Tibial nerve (tissue), 4 donors: ENCODE measurements around the gene SPATA31C2. TPM values are rescaled to one million over a fixed set of nuclear protein-coding genes. Genes with fewer than 3 reads are reported as not detected.

Source experiments
- DNase-seq, 2 donors: peaks; one replicate each; pipeline ENCODE4 v3.0.0-alpha.2; 2019; ENCODE audit warnings: low spot score in 2 of 2
- H3K27ac ChIP-seq, 4 donors: fragments of 200-600 bp; sonication (generic) in 3 of 4; one replicate each; pipeline ENCODE4 v1.5.1; 2017 to 2019; ENCODE audit warnings: mild to moderate bottlenecking in 1 of 4
- H3K27me3 ChIP-seq, 2 donors: fragments of 200-600 bp; sonication (generic) in 1 of 2; one replicate each; pipeline versions ENCODE4 v1.5.1 to v1.6.0; 2017 to 2019
- H3K36me3 ChIP-seq, 3 donors: fragments of 200-600 bp; sonication (generic); one replicate each; pipeline ENCODE4 v1.5.1; 2018 to 2019
- H3K4me1 ChIP-seq, 4 donors: fragments of 200-600 bp; sonication (generic) in 3 of 4; one replicate each; pipeline ENCODE4 v1.5.1; 2017 to 2019
- H3K4me3 ChIP-seq, 4 donors: fragments of 200-600 bp; sonication (generic) in 3 of 4; one replicate each; pipeline ENCODE4 v1.5.1; 2017 to 2019; ENCODE audit warnings: mild to moderate bottlenecking in 1 of 4, moderate library complexity in 1 of 4
- H3K9me3 ChIP-seq, 4 donors: fragments of 200-600 bp; sonication (generic) in 3 of 4; one replicate each; pipeline ENCODE4 v1.5.1; 2017 to 2019
- CTCF ChIP-seq, 5 experiments: fragments of 200-600 bp in 3 of 5; fragments of 450-650 bp in 2 of 5; sonication (generic) in 3 of 5; IDR thresholded peaks; one replicate each; pipeline ENCODE4 v1.5.1; 2016 to 2019; ENCODE audit warnings: antibody characterized with exemption in 5 of 5, mild to moderate bottlenecking in 3 of 5, moderate library complexity in 2 of 5
- EP300 ChIP-seq, 2 donors: sonication (generic); formaldehyde crosslinking; IDR thresholded peaks; one replicate each; pipeline ENCODE4 v1.6.1; 2017; ENCODE audit warnings: antibody characterized with exemption in 2 of 2, mild to moderate bottlenecking in 1 of 2
- POLR2A ChIP-seq, 2 donors: fragments of 450-650 bp; IDR thresholded peaks; one replicate each; pipeline ENCODE4 v1.6.1; 2017; ENCODE audit warnings: antibody characterized with exemption in 2 of 2, mild to moderate bottlenecking in 2 of 2, moderate library complexity in 2 of 2
- WGBS, 2 donors: methylation state at CpG; one replicate each; pipeline ENCODE4 v1.1.5; 2018; 5-methylcytosine and 5-hydroxymethylcytosine counted together
- total RNA-seq, 4 donors: library from RNA; depleted of rRNA; stranded (reverse); fragments of >200 nt; gene quantifications; one replicate each; pipeline ENCODE4 v1.1.0, GENCODE V29; 2016

Gene SPATA31C2
- total RNA-seq, 4 donors from 2014 or later, result 0.22 TPM; not detected in 3

GRCh38 chr9:88174324-88174723 is 36.0 kb upstream of the SPATA31C2 start:
- 55 to 61% methylated on average over 4 of the region's 4 CpGs for WGBS, 2 donors
- no peak for TF ChIP-seq POLR2A (IDR thresholded peaks at IDR 0.05)
- no peak for TF ChIP-seq CTCF (IDR thresholded peaks at IDR 0.05)
- TF ChIP-seq EP300 (IDR thresholded peaks at IDR 0.05), result no peak
- H3K4me1 ChIP-seq, result no peaks in the 10 kb centered on the region

DNA sequence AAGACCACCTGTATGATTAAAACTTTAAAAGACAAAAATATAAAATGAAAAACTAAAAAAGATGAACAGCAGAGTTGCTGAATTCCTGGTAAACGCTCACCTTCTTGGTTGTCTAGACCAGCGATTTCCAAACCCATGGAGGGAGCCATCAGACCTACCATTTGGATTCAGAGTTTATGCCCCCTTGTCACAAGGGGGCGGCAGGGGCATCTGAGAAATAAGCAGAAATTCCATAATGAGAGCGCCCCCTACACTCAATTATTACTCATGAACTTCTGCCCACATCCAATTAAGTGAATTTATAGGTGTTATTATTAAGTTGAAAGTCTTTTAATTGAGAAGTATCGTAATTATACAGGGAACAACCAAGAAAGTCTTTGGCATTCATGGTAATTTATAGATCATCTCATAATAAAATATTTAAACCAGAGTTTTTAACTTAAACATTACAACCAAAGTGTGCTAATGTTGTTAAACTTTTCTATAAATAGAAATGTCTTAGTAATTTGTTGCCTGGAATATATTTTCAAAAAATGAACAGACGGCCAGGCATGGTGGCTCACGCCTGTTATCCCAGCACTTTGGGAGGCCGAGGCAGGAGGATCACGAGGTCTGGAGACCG is 35.2 kb upstream of the SPATA31C2 start:
- peaks cover 0 to 6% (median 0%) of the 10 kb centered on the region in 4 donors for H3K9me3 ChIP-seq
- H3K4me1 ChIP-seq, result no peaks in the 10 kb centered on the region
- no peak for TF ChIP-seq POLR2A (IDR thresholded peaks at IDR 0.05)
- TF ChIP-seq CTCF (IDR thresholded peaks at IDR 0.05), result peak; percentile 14 to 44 (median 32)
- TF ChIP-seq EP300 (IDR thresholded peaks at IDR 0.05), result no peak
- H3K27ac ChIP-seq, result no peak overlapping the region
- no peaks in the 10 kb centered on the region for H3K36me3 ChIP-seq
- H3K4me3 ChIP-seq, result no peak overlapping the region
- WGBS, 2 donors, result 72 to 75% methylated on average over 10 of the region's 10 CpGs
- no peaks in the 10 kb centered on the region for H3K27me3 ChIP-seq
- peak in 1 of 2 donors; percentile 34 for DNase-seq

More at GRCh38 chr9:88174324-88174723, 36.0 kb upstream of the SPATA31C2 start:
- no peak overlapping the region for H3K4me3 ChIP-seq
- H3K9me3 ChIP-seq, result no peaks in the 10 kb centered on the region
- no peaks in the 10 kb centered on the region for H3K36me3 ChIP-seq
- H3K27ac ChIP-seq, result no peak overlapping the region
- no peak for DNase-seq
- H3K27me3 ChIP-seq, result no peaks in the 10 kb centered on the region

GRCh38 chr9:88169700-88170099 is 31.4 kb upstream of the SPATA31C2 start:
- H3K36me3 ChIP-seq, result no peaks in the 10 kb centered on the region
- DNase-seq, result no peak
- H3K27ac ChIP-seq, result no peak overlapping the region
- H3K4me3 ChIP-seq, result no peak overlapping the region
- no peaks in the 10 kb centered on the region for H3K4me1 ChIP-seq
- H3K9me3 ChIP-seq, result peaks cover 0 to 13% (median 0%) of the 10 kb centered on the region in 4 donors
- no peak for TF ChIP-seq CTCF (IDR thresholded peaks at IDR 0.05)
- no peak for TF ChIP-seq POLR2A (IDR thresholded peaks at IDR 0.05)
- no peak for TF ChIP-seq EP300 (IDR thresholded peaks at IDR 0.05)
- no peaks in the 10 kb centered on the region for H3K27me3 ChIP-seq

- DNase-seq, result no peak
Observed at GRCh38 chr9:88168564-88168963, 30.3 kb upstream of the SPATA31C2 start.

More at GRCh38 chr9:88168564-88168963, 30.3 kb upstream of the SPATA31C2 start:
- 72 to 86% methylated on average over 3 of the region's 3 CpGs for WGBS, 2 donors
- TF ChIP-seq POLR2A (IDR thresholded peaks at IDR 0.05) (no peak), EP300 (IDR thresholded peaks at IDR 0.05) (no peak), CTCF (IDR thresholded peaks at IDR 0.05) (no peak)
- Histone ChIP-seq H3K4me1 (no peaks in the 10 kb centered on the region), H3K9me3 (peaks cover 0 to 13% (median 0%) of the 10 kb centered on the region in 4 donors), H3K27me3 (no peaks in the 10 kb centered on the region), H3K4me3 (no peak overlapping the region), H3K36me3 (no peaks in the 10 kb centered on the region), H3K27ac (no peak overlapping the region)
